Measurements from ENCODE around the gene CGA.

DNA sequence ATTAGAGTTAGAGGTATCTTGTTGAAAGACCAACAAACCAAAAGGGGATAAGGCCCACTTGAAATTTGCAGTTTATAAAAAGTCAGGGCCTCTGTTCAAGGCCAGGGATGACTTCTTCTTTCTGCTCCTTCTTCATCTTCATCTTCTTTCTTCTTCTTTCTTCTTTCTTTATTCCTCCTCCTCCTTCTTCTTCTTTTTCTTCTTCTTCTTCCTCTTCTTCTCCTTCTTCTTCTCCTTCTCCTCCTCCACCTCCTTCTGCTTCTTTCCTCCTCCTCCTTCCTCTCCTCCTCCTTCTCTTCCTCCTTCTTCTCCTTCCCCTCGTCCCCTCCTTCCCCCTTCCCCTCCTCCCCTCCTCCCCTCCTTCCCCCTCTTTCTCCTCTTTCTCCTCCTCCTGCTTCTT is 42.1 kb upstream of the CGA start:
- no peak for TF ChIP-seq POLR2A (IDR thresholded peaks at IDR 0.05; ENCODE audit: low read depth)
- no peak for TF ChIP-seq EP300 (IDR thresholded peaks at IDR 0.05)
- TF ChIP-seq, protein P1, sequence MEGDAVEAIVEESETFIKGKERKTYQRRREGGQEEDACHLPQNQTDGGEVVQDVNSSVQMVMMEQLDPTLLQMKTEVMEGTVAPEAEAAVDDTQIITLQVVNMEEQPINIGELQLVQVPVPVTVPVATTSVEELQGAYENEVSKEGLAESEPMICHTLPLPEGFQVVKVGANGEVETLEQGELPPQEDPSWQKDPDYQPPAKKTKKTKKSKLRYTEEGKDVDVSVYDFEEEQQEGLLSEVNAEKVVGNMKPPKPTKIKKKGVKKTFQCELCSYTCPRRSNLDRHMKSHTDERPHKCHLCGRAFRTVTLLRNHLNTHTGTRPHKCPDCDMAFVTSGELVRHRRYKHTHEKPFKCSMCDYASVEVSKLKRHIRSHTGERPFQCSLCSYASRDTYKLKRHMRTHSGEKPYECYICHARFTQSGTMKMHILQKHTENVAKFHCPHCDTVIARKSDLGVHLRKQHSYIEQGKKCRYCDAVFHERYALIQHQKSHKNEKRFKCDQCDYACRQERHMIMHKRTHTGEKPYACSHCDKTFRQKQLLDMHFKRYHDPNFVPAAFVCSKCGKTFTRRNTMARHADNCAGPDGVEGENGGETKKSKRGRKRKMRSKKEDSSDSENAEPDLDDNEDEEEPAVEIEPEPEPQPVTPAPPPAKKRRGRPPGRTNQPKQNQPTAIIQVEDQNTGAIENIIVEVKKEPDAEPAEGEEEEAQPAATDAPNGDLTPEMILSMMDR (IDR thresholded peaks at IDR 0.05) = no peak
- TF ChIP-seq POLR2AphosphoS5 (IDR thresholded peaks at IDR 0.05) = no peak
